ENCODE measurements around the gene ATP7A.

DNA sequence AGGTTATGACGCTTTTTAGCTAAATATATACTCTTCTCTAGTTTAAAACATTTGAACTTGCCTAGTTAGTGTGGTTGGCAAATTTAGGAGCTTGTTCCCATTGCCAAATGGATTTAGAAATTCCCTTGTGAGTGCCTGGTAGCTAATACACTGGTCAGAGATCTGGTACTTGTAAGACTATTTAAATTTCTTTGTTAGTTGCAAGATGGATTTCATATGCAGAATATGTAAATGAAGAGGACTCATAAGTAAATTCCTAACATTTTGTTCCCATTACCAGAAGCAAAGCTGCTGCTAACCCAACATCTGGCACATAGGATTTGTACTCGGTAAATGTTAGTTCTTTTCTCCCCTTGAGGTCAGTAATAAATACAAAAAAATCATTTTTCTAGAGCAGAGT lies 137.6 kb downstream of the ATP7A start:
- TF ChIP-seq, protein P1, sequence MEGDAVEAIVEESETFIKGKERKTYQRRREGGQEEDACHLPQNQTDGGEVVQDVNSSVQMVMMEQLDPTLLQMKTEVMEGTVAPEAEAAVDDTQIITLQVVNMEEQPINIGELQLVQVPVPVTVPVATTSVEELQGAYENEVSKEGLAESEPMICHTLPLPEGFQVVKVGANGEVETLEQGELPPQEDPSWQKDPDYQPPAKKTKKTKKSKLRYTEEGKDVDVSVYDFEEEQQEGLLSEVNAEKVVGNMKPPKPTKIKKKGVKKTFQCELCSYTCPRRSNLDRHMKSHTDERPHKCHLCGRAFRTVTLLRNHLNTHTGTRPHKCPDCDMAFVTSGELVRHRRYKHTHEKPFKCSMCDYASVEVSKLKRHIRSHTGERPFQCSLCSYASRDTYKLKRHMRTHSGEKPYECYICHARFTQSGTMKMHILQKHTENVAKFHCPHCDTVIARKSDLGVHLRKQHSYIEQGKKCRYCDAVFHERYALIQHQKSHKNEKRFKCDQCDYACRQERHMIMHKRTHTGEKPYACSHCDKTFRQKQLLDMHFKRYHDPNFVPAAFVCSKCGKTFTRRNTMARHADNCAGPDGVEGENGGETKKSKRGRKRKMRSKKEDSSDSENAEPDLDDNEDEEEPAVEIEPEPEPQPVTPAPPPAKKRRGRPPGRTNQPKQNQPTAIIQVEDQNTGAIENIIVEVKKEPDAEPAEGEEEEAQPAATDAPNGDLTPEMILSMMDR (conservative IDR thresholded peaks at IDR 0.05), result no peak
- TF ChIP-seq ZFX (IDR thresholded peaks at IDR 0.05), result no peak
